Stimulated activated CD8-positive, alpha-beta memory T cell treated with anti-CD3 and anti-CD28 coated beads, Interleukin-12 subunit alpha, Interleukin-12 subunit beta, amount 100 ng/mL, for 1 hour (primary cell): ENCODE measurements around the gene KRTAP19-8.

Source experiments
- DNase-seq: peaks from one replicate; pipeline ENCODE4 v3.0.0-alpha.2; 2020; ENCODE audit warnings: low read depth

Gene KRTAP19-8

GRCh38 chr21:31012133-31013089, 25.9 kb downstream of the KRTAP19-8 start:
- DNase-seq, result no peak

DNA sequence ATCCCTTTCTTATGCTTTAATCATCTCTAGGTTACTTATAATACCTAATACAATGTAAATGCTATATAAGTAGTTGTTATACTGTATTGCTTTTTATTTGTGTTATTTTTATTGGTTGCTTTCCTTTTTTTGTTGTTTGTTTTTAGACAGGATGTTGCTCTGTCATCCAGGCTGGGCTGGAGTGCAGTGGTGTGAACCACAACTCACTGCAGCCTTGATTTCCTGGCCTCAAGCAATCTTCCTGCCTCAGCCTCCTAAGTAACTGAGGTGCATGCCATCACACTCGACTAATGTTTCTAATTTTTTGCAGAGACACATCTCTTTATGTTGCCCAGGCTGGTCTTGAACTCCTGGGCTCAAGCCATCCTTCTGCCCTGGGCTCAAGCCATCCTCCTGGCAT, 26.9 kb downstream of the KRTAP19-8 start:
- no peak for DNase-seq

DNA sequence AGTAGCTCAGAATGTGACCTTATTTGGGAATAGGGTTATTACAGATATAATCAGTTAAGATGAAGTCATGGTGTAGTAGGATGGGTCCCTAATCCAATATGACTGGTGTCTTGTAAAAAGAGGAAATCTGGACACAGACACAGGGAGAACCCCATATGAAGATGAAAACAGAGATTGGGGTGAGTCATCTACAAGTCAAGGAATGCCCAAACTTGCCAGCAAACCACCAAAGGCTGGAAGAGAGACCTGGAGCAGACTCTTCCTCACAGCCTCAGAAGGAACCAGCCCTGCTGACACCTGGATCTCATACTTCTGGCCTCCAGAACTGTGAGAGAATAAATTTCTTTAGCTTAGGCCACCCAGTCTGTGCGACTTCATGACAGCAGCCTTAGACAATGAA, 29.9 kb downstream of the KRTAP19-8 start:
- no peak for DNase-seq

GRCh38 chr21:31005019-31005418, 33.3 kb downstream of the KRTAP19-8 start:
- DNase-seq, result no peak

- DNase-seq, result no peak
Observed at GRCh38 chr21:31003471-31003870, 34.8 kb downstream of the KRTAP19-8 start.

DNA sequence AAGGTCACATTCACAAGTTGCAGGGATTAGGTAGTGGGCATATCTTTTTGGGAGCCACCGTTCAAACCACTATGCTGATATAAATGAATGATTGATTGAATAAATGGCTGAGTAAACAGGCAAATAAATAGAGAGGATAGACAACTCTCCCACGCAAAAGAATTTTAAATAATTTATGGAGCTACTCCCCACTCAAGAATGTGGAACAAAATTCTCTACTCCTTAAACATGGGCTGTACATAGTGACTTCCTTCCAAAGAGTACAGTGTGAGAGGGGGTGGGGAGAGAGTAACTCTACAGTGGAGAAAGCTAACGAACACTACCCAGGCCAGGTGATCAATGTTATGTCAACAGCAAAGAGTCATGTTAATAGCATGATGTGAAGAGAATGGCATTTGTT, 40.7 kb downstream of the KRTAP19-8 start:
- DNase-seq, result no peak

DNA sequence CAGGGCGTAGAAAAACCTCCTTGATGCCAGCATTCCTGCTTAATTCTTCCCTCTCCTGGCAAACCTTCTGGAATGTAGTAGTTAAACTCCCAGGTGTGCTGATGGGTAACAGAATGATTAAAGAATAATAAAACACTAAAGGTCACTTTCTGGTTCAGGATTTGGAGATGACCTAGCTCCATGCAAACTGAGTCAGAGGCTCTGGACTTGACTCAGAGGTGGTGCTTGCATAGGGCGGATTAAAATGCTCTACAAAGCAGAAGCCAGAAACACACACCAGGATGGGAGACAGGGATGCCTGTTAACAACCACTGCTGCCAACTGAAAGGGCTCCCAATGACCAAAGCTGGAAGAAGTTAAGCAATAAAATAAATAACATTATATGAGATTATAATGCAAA, 41.5 kb downstream of the KRTAP19-8 start:
- no peak for DNase-seq

GRCh38 chr21:30994932-30995331, 43.3 kb downstream of the KRTAP19-8 start:
- no peak for DNase-seq

- DNase-seq, result no peak
Observed at GRCh38 chr21:30990514-30991262, 47.6 kb downstream of the KRTAP19-8 start.

- DNase-seq, result no peak
Observed at GRCh38 chr21:30988706-30989105, 49.6 kb downstream of the KRTAP19-8 start.
